Activated CD4-positive, alpha-beta memory T cell treated with anti-CD3 and anti-CD28 coated beads for 36 hours (primary cell): ENCODE data around the gene RNF227. TPM values are rescaled to one million over a fixed set of nuclear protein-coding genes. Genes with fewer than 3 reads are reported as not detected.
"Not testable (repeated sequence)": the region's sequence is repeated elsewhere in the genome, so short reads cannot be mapped to it uniquely, and the experiment has no call there.

Source experiments
- CTCF ChIA-PET: fragments of 350-600 bp; sonication (Branson Sonifier 250); formaldehyde crosslinking; loops from one replicate; lab custom pipeline; 2021; ENCODE audit warnings: antibody characterized with exemption, inconsistent platforms; lab: Charles Lee
- POLR2A ChIA-PET: fragments of 350-600 bp; sonication (Branson Sonifier 250); formaldehyde crosslinking; loops from one replicate; lab custom pipeline; 2021; ENCODE audit warnings: antibody characterized with exemption; lab: Charles Lee
- DNase-seq: peaks from one replicate; pipeline ENCODE4 v3.0.0-alpha.2; 2020
- H3K27ac Mint-ChIP-seq: one replicate; pipeline ENCODE4 v1.8.0; 2021; ENCODE audit warnings: mixed read lengths
- H3K27me3 Mint-ChIP-seq: one replicate; pipeline ENCODE4 v1.8.0; 2021; ENCODE audit warnings: mixed read lengths
- H3K36me3 Mint-ChIP-seq: one replicate; pipeline ENCODE4 v1.8.0; 2021; ENCODE audit warnings: mixed read lengths
- H3K4me1 Mint-ChIP-seq: one replicate; pipeline ENCODE4 v1.8.0; 2021; ENCODE audit warnings: low read depth, mixed read lengths
- H3K4me3 Mint-ChIP-seq: one replicate; pipeline ENCODE4 v1.8.0; 2021; ENCODE audit warnings: mild to moderate bottlenecking, mixed read lengths
- H3K9me3 Mint-ChIP-seq: one replicate; pipeline ENCODE4 v1.8.0; 2021; ENCODE audit warnings: mixed read lengths
- intact Hi-C: fragments of 100-400 bp; cut with micrococcal nuclease; formaldehyde crosslinking; loops from one replicate; pipeline ENCODE4 v1.15.1; 2023
- total RNA-seq, 2 experiments: library from RNA; stranded (reverse); gene quantifications; one replicate each; pipeline ENCODE4 v1.2.3, GENCODE V29; 2021

The RNF227 gene
- total RNA-seq, 2 experiments from 2014 or later, result 2.7 to 3.3 TPM

DNA sequence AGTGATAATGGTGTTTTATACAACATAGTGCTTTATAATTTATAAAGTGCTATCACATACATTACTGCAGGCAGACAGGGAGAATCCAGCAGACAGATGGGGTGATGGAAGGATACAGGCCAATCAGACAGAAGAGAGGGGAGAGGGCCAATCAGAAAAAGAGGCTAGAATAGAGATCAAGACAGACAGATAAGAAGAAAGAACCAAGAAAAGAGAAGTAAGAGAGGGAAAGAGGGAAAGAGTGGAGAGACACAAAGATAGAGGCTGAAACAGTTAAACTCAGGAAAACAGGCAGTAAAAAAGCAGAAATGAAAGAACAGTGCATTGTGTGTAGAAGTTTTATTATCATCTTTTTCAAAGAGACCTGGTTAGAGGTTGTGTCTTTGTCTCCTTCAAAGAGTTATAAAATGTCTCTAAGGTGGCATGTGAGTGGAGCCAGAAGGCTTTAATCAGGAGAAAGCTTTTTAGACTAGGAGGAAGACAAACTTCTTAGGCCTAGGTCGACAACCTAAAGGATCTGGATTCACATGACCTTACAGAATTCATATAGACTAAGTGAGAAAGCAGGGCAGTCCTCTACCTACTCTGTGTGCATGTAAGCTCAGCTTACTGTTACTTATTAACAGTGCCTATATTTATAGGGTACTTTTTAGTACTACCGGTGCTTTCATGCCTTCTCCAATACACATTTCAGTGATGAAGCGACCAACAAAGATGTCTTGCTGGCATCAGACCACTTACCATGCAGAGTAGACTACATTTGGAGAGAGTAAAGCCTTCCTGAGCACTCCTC lies 35.8 kb downstream of the RNF227 start:
- ChIA-PET CTCF (interaction anchor here (1.5 kb wide), 1 partner anchor 19 kb away, joined by 3 read pairs; no protein-coding TSS in a partner anchor), POLR2A (no interaction called here)
- no peak for DNase-seq
- H3K36me3 Mint-ChIP-seq, result no peaks in the 10 kb centered on the region
- no peak overlapping the region for H3K27ac Mint-ChIP-seq
- no peak overlapping the region for H3K4me3 Mint-ChIP-seq
- H3K4me1 Mint-ChIP-seq, result no peaks in the 10 kb centered on the region
- no peaks in the 10 kb centered on the region for H3K9me3 Mint-ChIP-seq
- intact Hi-C loops, result no loop called here
- H3K27me3 Mint-ChIP-seq, result no peaks in the 10 kb centered on the region

DNA sequence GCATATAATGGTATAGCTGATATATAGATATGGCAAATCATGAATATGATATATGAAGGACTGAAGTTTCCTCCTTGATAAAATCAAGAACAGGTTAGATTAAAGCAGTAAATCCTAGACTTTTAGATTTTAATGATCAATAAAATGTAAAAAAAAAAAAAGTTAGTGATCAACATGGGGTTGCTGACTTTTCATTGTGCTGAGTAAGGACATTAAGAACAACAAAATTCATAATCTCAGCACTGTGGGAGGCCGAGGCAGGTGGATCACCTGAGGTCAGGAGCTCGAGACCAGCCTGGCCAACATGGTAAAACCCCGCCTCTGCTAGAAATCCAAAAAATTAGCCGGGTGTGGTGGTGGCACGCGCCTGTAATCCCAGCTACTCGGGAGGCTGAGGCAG lies 37.9 kb downstream of the RNF227 start:
- CTCF ChIA-PET, result interaction anchor here (0.7 to 2.3 kb wide), 2 partner anchors 11 to 15 kb away, joined by 4 to 9 read pairs; no protein-coding TSS in a partner anchor
- peaks cover 6% of the 10 kb centered on the region for H3K36me3 Mint-ChIP-seq
- no peaks in the 10 kb centered on the region for H3K4me1 Mint-ChIP-seq
- intact Hi-C loops, result no loop called here
- H3K4me3 Mint-ChIP-seq, result no peak overlapping the region
- H3K27me3 Mint-ChIP-seq, result no peaks in the 10 kb centered on the region
- DNase-seq, result no peak
- no peak overlapping the region for H3K27ac Mint-ChIP-seq
- H3K9me3 Mint-ChIP-seq, result no peaks in the 10 kb centered on the region
- POLR2A ChIA-PET, result interaction anchor here (0.5 kb wide), 1 partner anchor 19 kb away, joined by 3 read pairs; no protein-coding TSS in a partner anchor

DNA sequence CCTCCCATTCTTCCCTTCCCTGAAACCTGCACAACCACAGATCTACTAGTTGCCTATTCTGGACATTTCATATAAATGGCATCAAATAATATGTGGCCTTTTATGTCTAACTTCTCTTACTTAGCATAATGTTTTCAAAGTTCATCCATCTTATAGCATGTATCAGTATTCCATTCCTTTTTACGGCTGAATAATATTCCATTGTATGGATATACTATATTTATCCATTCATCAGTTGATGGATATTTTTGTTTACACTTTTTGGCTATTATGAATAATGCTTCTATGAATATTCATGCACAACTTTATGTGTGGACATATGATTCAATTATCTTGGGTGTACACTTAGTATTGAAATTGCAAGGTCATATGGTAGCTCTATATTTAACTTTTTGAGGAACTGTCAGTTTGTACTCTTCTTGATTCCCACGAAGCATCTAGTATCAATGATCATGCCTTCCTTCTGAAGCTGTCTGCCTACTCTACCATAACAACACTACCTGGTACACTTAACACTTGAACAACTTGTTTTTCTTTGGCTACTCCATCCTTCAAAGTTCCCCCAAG lies 40.2 kb downstream of the RNF227 start:
- POLR2A ChIA-PET, result interaction anchor here (0.5 kb wide), 1 partner anchor 25 kb away, joined by 3 read pairs; no protein-coding TSS in a partner anchor
- Mint-ChIP-seq H3K4me3 (no peak overlapping the region), H3K27me3 (no peaks in the 10 kb centered on the region), H3K36me3 (peaks cover 9% of the 10 kb centered on the region), H3K27ac (no peak overlapping the region), H3K9me3 (no peaks in the 10 kb centered on the region), H3K4me1 (no peaks in the 10 kb centered on the region)
- CTCF ChIA-PET, result interaction anchor here (1.0 to 1.1 kb wide), 2 partner anchors 19 to 113 kb away, joined by 3 read pairs; partner anchors contain the start of gene NAA38
- intact Hi-C loops, result no loop called here
- DNase-seq, result no peak

DNA sequence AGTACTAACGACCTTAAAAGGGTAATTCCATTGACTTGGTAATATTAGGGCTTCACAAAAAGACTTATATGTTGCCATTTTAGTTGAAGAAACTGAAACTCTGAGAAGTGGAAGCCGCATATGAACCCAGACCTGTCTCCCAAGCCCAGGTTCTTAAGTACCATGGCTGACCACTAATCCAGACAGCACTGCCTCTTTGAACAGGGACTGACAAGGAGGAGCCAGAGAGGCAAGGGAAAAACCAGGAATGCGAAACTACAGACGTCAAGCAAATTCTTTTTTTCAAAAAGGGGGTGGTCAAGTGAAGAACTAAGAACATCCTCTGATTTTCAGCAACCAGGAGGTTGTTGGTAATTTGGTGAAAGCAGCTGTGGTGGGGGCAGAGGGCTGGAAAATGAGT lies 43.0 kb downstream of the RNF227 start:
- H3K27me3 Mint-ChIP-seq, result no peaks in the 10 kb centered on the region
- DNase-seq, result no peak
- CTCF ChIA-PET, result interaction anchor here (0.6 to 4.4 kb wide), 2 partner anchors 9 to 11 kb away, joined by 3 to 26 read pairs; no protein-coding TSS in a partner anchor
- no peak overlapping the region for H3K27ac Mint-ChIP-seq
- POLR2A ChIA-PET, result interaction anchor here (1.4 kb wide), 1 partner anchor 16 kb away, joined by 3 read pairs; the partner anchor contains the start of gene NAA38
- no peak overlapping the region for H3K4me3 Mint-ChIP-seq
- peaks cover 12% of the 10 kb centered on the region for H3K4me1 Mint-ChIP-seq
- H3K36me3 Mint-ChIP-seq, result peaks cover 9% of the 10 kb centered on the region
- no peaks in the 10 kb centered on the region for H3K9me3 Mint-ChIP-seq
- intact Hi-C loops, result no loop called here

DNA sequence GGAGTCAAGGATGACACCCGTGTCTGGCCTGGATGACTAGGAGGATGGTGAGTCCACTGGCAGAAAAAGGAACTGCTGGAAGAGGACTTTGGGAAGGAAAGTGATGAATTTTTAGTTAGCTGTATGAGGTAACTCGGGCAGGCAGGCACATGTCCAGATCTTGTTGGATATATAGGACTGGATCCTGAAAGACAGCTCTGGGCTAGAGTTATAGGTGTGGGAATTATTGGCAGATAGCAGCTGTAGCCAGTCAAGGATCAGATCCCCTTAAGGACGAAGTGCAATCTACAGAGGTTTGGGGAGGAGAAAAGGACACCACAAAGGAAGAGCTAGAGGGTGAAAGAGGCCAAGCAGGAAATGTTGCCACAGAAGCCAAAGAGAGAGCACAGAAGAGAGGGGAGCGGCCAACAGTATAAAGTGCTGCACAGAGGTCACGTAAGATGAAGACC lies 48.2 kb downstream of the RNF227 start:
- H3K27ac Mint-ChIP-seq, result peak overlapping the region; percentile 60
- H3K27me3 Mint-ChIP-seq, result no peaks in the 10 kb centered on the region
- POLR2A ChIA-PET, result interaction anchor here (1.3 kb wide), 1 partner anchor 122 kb away, joined by 3 read pairs; no protein-coding TSS in a partner anchor
- no peaks in the 10 kb centered on the region for H3K9me3 Mint-ChIP-seq
- H3K36me3 Mint-ChIP-seq, result peaks cover 12% of the 10 kb centered on the region
- intact Hi-C loops, result no loop called here
- no peak overlapping the region for H3K4me3 Mint-ChIP-seq
- CTCF ChIA-PET, result interaction anchor here (1.2 to 3.2 kb wide), 4 partner anchors 10 to 122 kb away, joined by 5 to 19 read pairs (median 10); no protein-coding TSS in a partner anchor
- no peak for DNase-seq
- peaks cover 25% of the 10 kb centered on the region for H3K4me1 Mint-ChIP-seq

GRCh38 chr17:7864995-7865650 lies 51.0 kb downstream of the RNF227 start:
- H3K9me3 Mint-ChIP-seq, result no peaks in the 10 kb centered on the region
- POLR2A ChIA-PET, result interaction anchor here (0.5 to 0.6 kb wide), 2 partner anchors 67 to 73 kb away, joined by 3 read pairs; partner anchors contain the start of genes CNTROB and TRAPPC1
- H3K27ac Mint-ChIP-seq, result no peak overlapping the region
- CTCF ChIA-PET, result interaction anchor here (0.6 to 9.3 kb wide), 9 partner anchors 8 to 207 kb away, joined by 3 to 134 read pairs (median 4); partner anchors contain the start of gene NAA38
- H3K4me1 Mint-ChIP-seq, result peaks cover 25% of the 10 kb centered on the region
- no peak overlapping the region for H3K4me3 Mint-ChIP-seq
- intact Hi-C loops, result no loop called here
- no peak for DNase-seq
- no peaks in the 10 kb centered on the region for H3K27me3 Mint-ChIP-seq
- peaks cover 14% of the 10 kb centered on the region for H3K36me3 Mint-ChIP-seq

- DNase-seq, POLR2A ChIA-PET, H3K4me3 Mint-ChIP-seq, H3K27ac Mint-ChIP-seq, intact Hi-C loops, H3K9me3 Mint-ChIP-seq, H3K27me3 Mint-ChIP-seq: not testable (repeated sequence)
- H3K36me3 Mint-ChIP-seq, result peaks cover 14% of the 10 kb centered on the region
- H3K4me1 Mint-ChIP-seq, result peaks cover 28% of the 10 kb centered on the region
- CTCF ChIA-PET, result interaction anchor here (0.7 to 9.3 kb wide), 15 partner anchors 9 to 207 kb away, joined by 3 to 134 read pairs (median 5); partner anchors contain the start of genes CNTROB and TRAPPC1
Observed at GRCh38 chr17:7864384-7864783, 51.7 kb downstream of the RNF227 start.

Other genes with a start within 250 kb of the RNF227 start
- 100 to 1,000 TPM; 123 to 129 TPM for gene TP53, start 228.8 kb downstream of the RNF227 start, total RNA-seq
- 10 to 100 TPM; 20.2 to 23.3 TPM for gene WRAP53, start 227.8 kb downstream of the RNF227 start, total RNA-seq
- not detected for gene EFNB3, start 211.1 kb downstream of the RNF227 start, total RNA-seq
- not detected for gene DNAH2, start 198.5 kb downstream of the RNF227 start, total RNA-seq
- gene KDM6B, start 82.1 kb downstream of the RNF227 start, total RNA-seq, result 10 to 100 TPM; 44.1 to 49.6 TPM
- gene TMEM88, start 61.2 kb downstream of the RNF227 start, total RNA-seq, result 1 to 10 TPM; 2.2 to 2.4 TPM
- gene NAA38, start 58.7 kb downstream of the RNF227 start, total RNA-seq, result 10 to 100 TPM; 68.2 to 74.7 TPM
- gene CYB5D1, start 58.3 kb downstream of the RNF227 start, total RNA-seq, result 1 to 10 TPM; 6.0 to 6.9 TPM
- gene CHD3, start 27.5 kb downstream of the RNF227 start, total RNA-seq, result 100 to 1,000 TPM; 120 to 133 TPM
- 1 to 10 TPM; 4.9 to 5.3 TPM for gene KCNAB3, start 13.6 kb upstream of the RNF227 start, total RNA-seq
- 100 to 1,000 TPM; 197 to 201 TPM for gene TRAPPC1, start 15.7 kb upstream of the RNF227 start, total RNA-seq
- gene CNTROB, start 15.9 kb upstream of the RNF227 start, total RNA-seq, result 10 to 100 TPM; 45.9 to 50.1 TPM
- not detected for gene GUCY2D, start 86.3 kb upstream of the RNF227 start, total RNA-seq
- gene ALOX15B, start 122.8 kb upstream of the RNF227 start, total RNA-seq, result not detected
- gene ALOX12B, start 171.4 kb upstream of the RNF227 start, total RNA-seq, result 1 to 10 TPM; 2.1 to 2.3 TPM
- gene ALOXE3, start 202.2 kb upstream of the RNF227 start, total RNA-seq, result under 1 TPM; 0.12 TPM
- 1 to 10 TPM; 2.5 to 2.8 TPM for gene HES7, start 207.8 kb upstream of the RNF227 start, total RNA-seq
- gene PER1, start 236.1 kb upstream of the RNF227 start, total RNA-seq, result 10 to 100 TPM; 48.9 to 56.3 TPM
- 10 to 100 TPM; 30.1 to 30.4 TPM for gene VAMP2, start 246.7 kb upstream of the RNF227 start, total RNA-seq